HG03039 (cell line): ENCODE measurements around the gene TMSB15A.
"Not testable (repeated sequence)": the region's sequence is repeated elsewhere in the genome, so short reads cannot be mapped to it uniquely, and the experiment has no call there.

Source experiments
- ATAC-seq: cut with Tn5 transposase; IDR thresholded peaks from one replicate; pipeline ENCODE4 v1.9.1; 2021; ENCODE audit warnings: mild to moderate bottlenecking, moderate library complexity; ENCODE audit not compliant: unreplicated experiment

TMSB15A gene

GRCh38 chrX:102515975-102516941 is at the start of gene TMSB15A:
TSS of gene TMSB15A (minus strand) at chrX:102516739.
- ATAC-seq = peak; percentile 77

- ATAC-seq = no peak
Observed at GRCh38 chrX:102560423-102561068, 44.0 kb upstream of the TMSB15A start.

- ATAC-seq = no peak
Observed at GRCh38 chrX:102558607-102559006, 42.1 kb upstream of the TMSB15A start.

- ATAC-seq = no peak
Observed at GRCh38 chrX:102548231-102548630, 31.7 kb upstream of the TMSB15A start.

GRCh38 chrX:102546828-102547493 is 30.4 kb upstream of the TMSB15A start:
- ATAC-seq = no peak

- ATAC-seq = not testable (repeated sequence)
Observed at GRCh38 chrX:102546175-102546574, 29.6 kb upstream of the TMSB15A start.

- no peak for ATAC-seq
Observed at GRCh38 chrX:102535958-102536357, 19.4 kb upstream of the TMSB15A start.

GRCh38 chrX:102517326-102517725 is 787 bp upstream of the TMSB15A start:
- ATAC-seq = no peak

GRCh38 chrX:102514536-102514935 is 2.0 kb downstream of the TMSB15A start:
- ATAC-seq = no peak

GRCh38 chrX:102498732-102499131 is 17.8 kb downstream of the TMSB15A start:
- ATAC-seq = no peak

- ATAC-seq = no peak
Observed at GRCh38 chrX:102491766-102492165, 24.8 kb downstream of the TMSB15A start.

GRCh38 chrX:102478765-102479164 is 37.8 kb downstream of the TMSB15A start:
- not testable (repeated sequence) for ATAC-seq

GRCh38 chrX:102471762-102472220 is 44.7 kb downstream of the TMSB15A start, which contains the start of gene TCP11X2:
TSS of gene TCP11X2 (minus strand) at chrX:102471812.
- ATAC-seq = not testable (repeated sequence)

GRCh38 chrX:102470215-102470614 is 46.3 kb downstream of the TMSB15A start:
- not testable (repeated sequence) for ATAC-seq
